H1 (cell line): Measurements from ENCODE around the gene TBC1D2B. TPM values are rescaled to one million over a fixed set of nuclear protein-coding genes. Genes with fewer than 3 reads are reported as not detected.

Experiments used
- CTCF ChIA-PET: fragments of 300-600 bp; sonication (Branson Sonifier 250); formaldehyde crosslinking; loops from one replicate; lab custom pipeline; 2021; ENCODE audit not compliant: partially characterized antibody; lab: Charles Lee
- POLR2A ChIA-PET: fragments of 300-600 bp; sonication (Branson Sonifier 250); formaldehyde crosslinking; loops from one replicate; lab custom pipeline; 2021; ENCODE audit warnings: inconsistent platforms; ENCODE audit not compliant: partially characterized antibody; lab: Charles Lee
- DNase-seq, 2 experiments: peaks; one replicate each; pipeline versions ENCODE4 v3.0.0 to v3.0.0-alpha.2; 2010 to 2022; ENCODE audit warnings: low spot score in 2 of 2, low read depth in 1 of 2, mixed read lengths in 1 of 2
- FAIRE-seq: peaks from 2 replicates; lab custom pipeline; 2011; peaks lifted over from hg19 to GRCh38; lab: Jason Lieb, UNC
- H2AFZ ChIP-seq: 2 replicates; pipeline ENCODE4 v1.8.1; 2012; ENCODE audit warnings: low read length, inconsistent platforms
- H2AK5ac ChIP-seq: 2 replicates; pipeline ENCODE4 v1.6.1; 2013; ENCODE audit warnings: low read depth, low read length
- H2BK120ac ChIP-seq: replicated peaks from 2 replicates; pipeline ENCODE3; 2013; ENCODE audit warnings: low read depth, low read length, inconsistent platforms
- H2BK12ac ChIP-seq: 2 replicates; pipeline ENCODE4 v1.6.1; 2013; ENCODE audit warnings: low read depth, low read length
- H2BK15ac ChIP-seq: 2 replicates; pipeline ENCODE4 v1.6.1; 2013; ENCODE audit warnings: low read length
- H2BK20ac ChIP-seq: 2 replicates; pipeline ENCODE4 v1.6.1; 2013; ENCODE audit warnings: low read length
- H2BK5ac ChIP-seq: 2 replicates; pipeline ENCODE4 v1.6.1; 2013; ENCODE audit warnings: low read depth, low read length
- H3K14ac ChIP-seq: 2 replicates; pipeline ENCODE4 v1.6.1; 2013; ENCODE audit warnings: inconsistent platforms; ENCODE audit not compliant: insufficient read length
- H3K18ac ChIP-seq: 2 replicates; pipeline ENCODE4 v1.6.1; 2013; ENCODE audit warnings: low read length; ENCODE audit errors: extremely low read depth
- H3K23ac ChIP-seq: 2 replicates; pipeline ENCODE4 v1.6.1; 2013; ENCODE audit warnings: inconsistent platforms; ENCODE audit not compliant: insufficient read length
- H3K23me2 ChIP-seq: 2 replicates; pipeline ENCODE4 v1.6.1; 2013; ENCODE audit warnings: low read depth, low read length
- H3K27ac ChIP-seq: 2 replicates; pipeline ENCODE4 v1.6.1; 2011; ENCODE audit warnings: low read depth, low read length, inconsistent platforms
- H3K27me3 ChIP-seq, 4 experiments: replicated peaks in 1 of 4; 1 replicate in 1 of 4; 2 replicates in 3 of 4; pipeline versions ENCODE4 v1.6.1 to v1.8.1; 2011 to 2013; ENCODE audit warnings: low read length in 3 of 4, mild to moderate bottlenecking in 3 of 4, inconsistent platforms in 2 of 4, mixed read lengths in 2 of 4, moderate library complexity in 1 of 4; ENCODE audit not compliant: control insufficient read depth in 3 of 4, insufficient read depth in 3 of 4; ENCODE audit errors: extremely low read depth in 1 of 4
- H3K36me3 ChIP-seq, 4 experiments: 2 replicates each; pipeline versions ENCODE4 v1.6.1 to v1.8.1; 2011 to 2013; ENCODE audit warnings: mild to moderate bottlenecking in 4 of 4, low read length in 3 of 4, moderate library complexity in 2 of 4, control low read depth in 1 of 4, inconsistent platforms in 1 of 4; ENCODE audit not compliant: insufficient read depth in 4 of 4, control insufficient read depth in 2 of 4
- H3K4ac ChIP-seq: replicated peaks from 2 replicates; pipeline ENCODE3; 2013; ENCODE audit warnings: low read length, low read depth, mixed read lengths, inconsistent platforms; ENCODE audit not compliant: insufficient read length
- H3K4me1 ChIP-seq, 4 experiments: replicated peaks in 1 of 4; 1 replicate in 1 of 4; 2 replicates in 3 of 4; pipeline versions ENCODE4 v1.6.1 to v1.8.1; 2011 to 2013; ENCODE audit warnings: low read length in 3 of 4, inconsistent platforms in 2 of 4, mixed read lengths in 1 of 4; ENCODE audit not compliant: insufficient read depth in 4 of 4, control insufficient read depth in 3 of 4
- H3K4me2 ChIP-seq, 2 experiments: 2 replicates each; pipeline versions ENCODE4 v1.6.1 to v1.8.1; 2011 to 2013; ENCODE audit warnings: low read depth in 2 of 2, low read length in 2 of 2, control low read depth in 1 of 2, inconsistent platforms in 1 of 2, mild to moderate bottlenecking in 1 of 2; ENCODE audit not compliant: insufficient read depth in 1 of 2
- H3K4me3 ChIP-seq, 4 experiments: fragments of 200-600, 300-600 bp in 1 of 4; sonication (generic), shearing (Covaris generic), sonication (Bioruptor Twin) in 1 of 4; 2 replicates each; pipeline versions ENCODE4 v1.5.1 to v1.8.1; 2011 to 2016; ENCODE audit warnings: low read length in 4 of 4, low read depth in 3 of 4, control low read depth in 2 of 4, inconsistent platforms in 2 of 4, mild to moderate bottlenecking in 2 of 4, mixed read lengths in 1 of 4, moderate library complexity in 1 of 4; ENCODE audit not compliant: insufficient read depth in 2 of 4; ENCODE audit errors: extremely low read depth in 1 of 4
- H3K56ac ChIP-seq: replicated peaks from 2 replicates; pipeline ENCODE3; 2013; ENCODE audit warnings: low read depth, mild to moderate bottlenecking, mixed read lengths, low read length, inconsistent platforms; ENCODE audit not compliant: insufficient read length
- H3K79me1 ChIP-seq: 2 replicates; pipeline ENCODE4 v1.6.1; 2013; ENCODE audit warnings: low read depth, low read length, control low read depth
- H3K79me2 ChIP-seq, 2 experiments: 2 replicates each; pipeline versions ENCODE4 v1.6.1 to v1.8.1; 2012 to 2013; ENCODE audit warnings: low read length in 2 of 2, mild to moderate bottlenecking in 2 of 2, inconsistent platforms in 1 of 2; ENCODE audit not compliant: insufficient read depth in 2 of 2, control insufficient read depth in 1 of 2
- H3K9ac ChIP-seq, 4 experiments: replicated peaks in 1 of 4; 1 replicate in 1 of 4; 2 replicates in 3 of 4; pipeline versions ENCODE4 v1.6.1 to v1.8.1; 2011 to 2013; ENCODE audit warnings: low read depth in 3 of 4, low read length in 3 of 4, control low read depth in 2 of 4, mild to moderate bottlenecking in 2 of 4, moderate library complexity in 2 of 4, inconsistent platforms in 1 of 4; ENCODE audit errors: extremely low read depth in 1 of 4
- H3K9me3 ChIP-seq, 2 experiments: 2 replicates each; pipeline versions ENCODE4 v1.6.1 to v1.8.1; 2012 to 2013; ENCODE audit warnings: mild to moderate bottlenecking in 2 of 2, moderate library complexity in 2 of 2, control low read depth in 1 of 2, inconsistent platforms in 1 of 2, low read depth in 1 of 2, low read length in 1 of 2, mixed read lengths in 1 of 2; ENCODE audit not compliant: insufficient read depth in 2 of 2
- H4K20me1 ChIP-seq, 2 experiments: replicated peaks in 1 of 2; 2 replicates each; pipeline versions ENCODE3 to v1.8.1; 2011 to 2013; ENCODE audit warnings: inconsistent platforms in 2 of 2, low read length in 2 of 2, mild to moderate bottlenecking in 1 of 2; ENCODE audit not compliant: insufficient read depth in 2 of 2, control insufficient read depth in 1 of 2
- H4K5ac ChIP-seq: 2 replicates; pipeline ENCODE4 v1.6.1; 2013; ENCODE audit warnings: low read length, low read depth, mixed read lengths, inconsistent platforms; ENCODE audit not compliant: insufficient read length
- H4K8ac ChIP-seq: 2 replicates; pipeline ENCODE4 v1.8.0; 2013; ENCODE audit warnings: mild to moderate bottlenecking, moderate library complexity, low read length, inconsistent platforms; ENCODE audit not compliant: insufficient read depth; ENCODE audit errors: extremely low read depth
- H4K91ac ChIP-seq: replicated peaks from 2 replicates; pipeline ENCODE3; 2013; ENCODE audit warnings: low read length, mixed read lengths, inconsistent platforms; ENCODE audit not compliant: insufficient read length
- HDAC2 ChIP-seq, 2 experiments: fragments of 300-600 bp in 1 of 2; sonication (generic) in 1 of 2; IDR thresholded peaks; 2 replicates each; pipeline ENCODE4 v1.6.1; 2011 to 2012; ENCODE audit warnings: low read depth in 2 of 2, low read length in 2 of 2, mild to moderate bottlenecking in 2 of 2, moderate library complexity in 2 of 2, borderline replicate concordance in 1 of 2, inconsistent platforms in 1 of 2
- POLR2A ChIP-seq, 2 experiments: IDR thresholded peaks; 1 replicate in 1 of 2; 2 replicates in 1 of 2; pipeline ENCODE4 v1.6.1; 2011; ENCODE audit warnings: low read depth in 2 of 2, low read length in 2 of 2, mild to moderate bottlenecking in 2 of 2; ENCODE audit errors: control extremely low read depth in 1 of 2
- YY1 ChIP-seq: IDR thresholded peaks from 2 replicates; pipeline ENCODE4 v1.6.1; 2011; ENCODE audit warnings: low read depth, mild to moderate bottlenecking, low read length
- WGBS, 2 experiments: shearing (Covaris generic) in 1 of 2; methylation state at CpG; one replicate each; pipeline versions ENCODE4 v1.1.6 to v1.1.7; 2013 to 2015; ENCODE audit warnings: low lambda C conversion rate in 2 of 2, mixed read lengths in 2 of 2, inconsistent platforms in 1 of 2, low coverage in 1 of 2, missing lambda C conversion rate in 1 of 2; ENCODE audit not compliant: insufficient replicate concordance in 2 of 2, insufficient coverage in 1 of 2, insufficient read length in 1 of 2; ENCODE audit errors: extremely low coverage in 1 of 2, missing lambda C conversion rate in 1 of 2; 5-methylcytosine and 5-hydroxymethylcytosine counted together
- polyA plus RNA-seq, 7 experiments: library from polyadenylated mRNA; depleted of rRNA in 3 of 7; stranded (reverse) in 5 of 7; unstranded in 2 of 7; fragments of >200 nt in 5 of 7; fragments of 200-250 nt in 2 of 7; gene quantifications; 1 replicate in 5 of 7; 2 replicates in 1 of 7; 4 replicates in 1 of 7; pipeline versions ENCODE4 v1.2.1 to v1.2.3, GENCODE V29; 2011 to 2013; ENCODE audit warnings: missing spikeins in 2 of 7, mixed read lengths in 2 of 7
- total RNA-seq: library from RNA; stranded (reverse); fragmentation: NEBNext Ultra II Directional; extraction: Animal tissue kit (Norgen Biotek cat#: 25700); gene quantifications from 2 replicates; pipeline ENCODE4 v1.2.1, GENCODE V29; 2021
- TF ChIP-seq, protein P1 (sequence below): IDR thresholded peaks from 2 replicates; pipeline ENCODE4 v1.6.1; 2011; ENCODE audit warnings: low read depth, mild to moderate bottlenecking, low read length; ENCODE audit not compliant: insufficient read depth

TBC1D2B gene
- total and polyA plus RNA-seq, 2 of the 8 experiments (the other 6 are each of a cell fraction or from before 2014, with no cell fraction given) = 11.9 to 19.5 TPM

DNA sequence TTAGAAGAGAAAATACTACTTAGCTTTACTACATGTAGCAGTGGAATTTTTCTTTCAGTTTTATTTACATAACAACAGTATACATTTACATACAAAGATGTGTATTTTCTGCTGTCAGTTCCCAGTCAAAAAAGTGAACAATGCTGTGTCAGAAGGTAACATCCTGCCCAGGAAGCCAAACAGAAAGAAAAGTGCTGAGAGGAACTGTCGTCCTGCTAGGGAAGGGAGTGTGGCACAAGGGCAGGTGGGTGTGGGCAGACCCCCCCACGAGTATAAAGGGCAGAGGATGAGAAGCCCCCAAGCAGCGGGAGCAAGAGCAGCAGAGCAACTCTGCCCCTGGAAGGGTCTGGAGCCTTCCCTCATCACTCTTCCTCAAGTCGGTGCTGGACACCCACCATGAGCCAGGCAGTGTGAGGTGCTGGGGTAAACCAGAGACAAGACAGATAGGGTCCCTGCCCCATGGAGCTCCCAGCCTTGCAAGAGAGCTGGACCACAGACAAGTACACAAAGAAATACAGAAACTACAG is 39.7 kb downstream of the TBC1D2B start:
- Histone ChIP-seq H2BK5ac (peak overlapping the region; percentile 52; the same call in 1 of the 2 replicates), H2BK120ac (no peak overlapping the region), H2AK5ac (no peak overlapping the region), H3K36me3 (no peaks in the 10 kb centered on the region; a peak in 1 of 8 replicates), H3K4me3 (no peak overlapping the region), H3K79me2 (no peaks in the 10 kb centered on the region), H3K4ac (no peak overlapping the region), H4K91ac (no peak overlapping the region), H3K9me3 (no peaks in the 10 kb centered on the region), H3K27ac (no peak overlapping the region), H3K23me2 (no peaks in the 10 kb centered on the region; the same call in 1 of the 2 replicates), H4K20me1 (peaks cover 3 to 5% of the 10 kb centered on the region in 2 experiments), H3K4me2 (no peak overlapping the region), H3K9ac (no peak overlapping the region; a peak in 1 of 7 replicates), H3K18ac (no peak overlapping the region), H4K8ac (no peak overlapping the region), H3K56ac (no peak overlapping the region)
- CTCF ChIA-PET = no interaction called here
- FAIRE-seq (no peak), DNase-seq (no peak)
- POLR2A ChIA-PET = no interaction called here
- TF ChIP-seq, protein P1, sequence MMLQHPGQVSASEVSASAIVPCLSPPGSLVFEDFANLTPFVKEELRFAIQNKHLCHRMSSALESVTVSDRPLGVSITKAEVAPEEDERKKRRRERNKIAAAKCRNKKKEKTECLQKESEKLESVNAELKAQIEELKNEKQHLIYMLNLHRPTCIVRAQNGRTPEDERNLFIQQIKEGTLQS = no peak
- TF ChIP-seq HDAC2 (IDR thresholded peaks at IDR 0.05; ENCODE audit: borderline replicate concordance in 1 of 2, low read depth in 2 of 2, low read length in 2 of 2) = no peak
- TF ChIP-seq POLR2A (IDR thresholded peaks at IDR 0.05; ENCODE audit: control extremely low read depth in 1 of 2, low read depth in 2 of 2, low read length in 2 of 2) = no peak
- no peak for TF ChIP-seq YY1
- TF ChIP-seq, all 59 proteins: peak for 0
- Histone ChIP-seq H4K5ac (no peak overlapping the region), H2BK15ac (no peak overlapping the region), H2AFZ (no peak overlapping the region), H3K79me1 (no peaks in the 10 kb centered on the region; the same call in 1 of the 2 replicates), H3K4me1 (peaks cover 0 to 3% (median 0%) of the 10 kb centered on the region in 4 experiments; a peak in 1 of 7 replicates), H2BK20ac (no peak overlapping the region), H3K27me3 (no peaks in the 10 kb centered on the region), H2BK12ac (no peak overlapping the region), H3K23ac (no peak overlapping the region), H3K14ac (no peak overlapping the region)
- WGBS, 2 experiments = 85% methylated on average over 4 of the region's 4 CpGs; no CpG with 5 or more reads in 1 of the 2 experiments
